Embryonic facial prominence (tissue), 1 donor: ENCODE data around the gene CHPF.

Source experiments
- DNase-seq: peaks from one replicate; pipeline ENCODE4 v3.0.0-alpha.2; 2016; ENCODE audit errors: extremely low spot score

The CHPF gene

GRCh38 chr2:219569041-219569440 is 25.4 kb upstream of the CHPF start:
- no peak for DNase-seq

- DNase-seq, result no peak
These were observed 24.3 kb upstream of the CHPF start for GRCh38 chr2:219567791-219568361.

- no peak for DNase-seq
These were observed 23.5 kb upstream of the CHPF start for GRCh38 chr2:219567131-219567530.

GRCh38 chr2:219566640-219567039 is 23.0 kb upstream of the CHPF start:
- DNase-seq, result no peak

- DNase-seq, result no peak
These were observed 21.8 kb upstream of the CHPF start for GRCh38 chr2:219565130-219566080.

GRCh38 chr2:219563271-219563928 is 19.8 kb upstream of the CHPF start:
- no peak for DNase-seq

- no peak for DNase-seq
These were observed 18.7 kb upstream of the CHPF start for GRCh38 chr2:219562049-219563020.

GRCh38 chr2:219561179-219562048 is 17.8 kb upstream of the CHPF start:
- DNase-seq, result no peak

GRCh38 chr2:219560893-219561178 is 17.2 kb upstream of the CHPF start:
- DNase-seq, result no peak

GRCh38 chr2:219560037-219560892 is 16.7 kb upstream of the CHPF start:
- no peak for DNase-seq

GRCh38 chr2:219559156-219559915 is 15.7 kb upstream of the CHPF start:
- DNase-seq, result no peak

GRCh38 chr2:219557791-219558785 is 14.5 kb upstream of the CHPF start:
- DNase-seq, result no peak

- no peak for DNase-seq
These were observed 13.7 kb upstream of the CHPF start for GRCh38 chr2:219557320-219557719.

- no peak for DNase-seq
These were observed 12.8 kb upstream of the CHPF start for GRCh38 chr2:219556413-219556812.

- no peak for DNase-seq
These were observed 12.3 kb upstream of the CHPF start for GRCh38 chr2:219555956-219556355.

- DNase-seq, result no peak
These were observed 10.7 kb upstream of the CHPF start for GRCh38 chr2:219554350-219554749.

GRCh38 chr2:219553463-219553963 is 9.9 kb upstream of the CHPF start:
- DNase-seq, result no peak

GRCh38 chr2:219553168-219553417 is 9.5 kb upstream of the CHPF start:
- DNase-seq, result no peak
